Measurements from ENCODE around the gene CHRM4.
"Not testable (repeated sequence)": the region's sequence is repeated elsewhere in the genome, so short reads cannot be mapped to it uniquely, and the experiment has no call there.

CHRM4 gene

GRCh38 chr11:46383404-46383758 lies 8.2 kb downstream of the CHRM4 start:
- Histone ChIP-seq H3K4me3 (ENCODE audit: low read depth in 1 of 5, low read length in 5 of 5) (no peak overlapping the region), H3K9ac (ENCODE audit: low read length in 5 of 5) (no peak overlapping the region), H3K9me3 (ENCODE audit: control insufficient read depth in 5 of 5, low read length in 5 of 5) (no peaks in the 10 kb centered on the region), H3K36me3 (ENCODE audit: control insufficient read depth in 5 of 5, insufficient read depth in 5 of 5, low read length in 5 of 5) (peaks cover 0 to 5% (median 4%) of the 10 kb centered on the region in 5 donors), H3K4me1 (ENCODE audit: control insufficient read depth in 5 of 5, insufficient read depth in 5 of 5, low read length in 5 of 5) (peaks cover 0 to 24% (median 17%) of the 10 kb centered on the region in 5 donors), H3K27ac (ENCODE audit: low read depth, low read length) (no peak overlapping the region), H3K27me3 (ENCODE audit: control insufficient read depth in 5 of 5, insufficient read depth in 4 of 5, low read length in 5 of 5) (peaks cover 15 to 41% (median 29%) of the 10 kb centered on the region in 5 donors)

DNA sequence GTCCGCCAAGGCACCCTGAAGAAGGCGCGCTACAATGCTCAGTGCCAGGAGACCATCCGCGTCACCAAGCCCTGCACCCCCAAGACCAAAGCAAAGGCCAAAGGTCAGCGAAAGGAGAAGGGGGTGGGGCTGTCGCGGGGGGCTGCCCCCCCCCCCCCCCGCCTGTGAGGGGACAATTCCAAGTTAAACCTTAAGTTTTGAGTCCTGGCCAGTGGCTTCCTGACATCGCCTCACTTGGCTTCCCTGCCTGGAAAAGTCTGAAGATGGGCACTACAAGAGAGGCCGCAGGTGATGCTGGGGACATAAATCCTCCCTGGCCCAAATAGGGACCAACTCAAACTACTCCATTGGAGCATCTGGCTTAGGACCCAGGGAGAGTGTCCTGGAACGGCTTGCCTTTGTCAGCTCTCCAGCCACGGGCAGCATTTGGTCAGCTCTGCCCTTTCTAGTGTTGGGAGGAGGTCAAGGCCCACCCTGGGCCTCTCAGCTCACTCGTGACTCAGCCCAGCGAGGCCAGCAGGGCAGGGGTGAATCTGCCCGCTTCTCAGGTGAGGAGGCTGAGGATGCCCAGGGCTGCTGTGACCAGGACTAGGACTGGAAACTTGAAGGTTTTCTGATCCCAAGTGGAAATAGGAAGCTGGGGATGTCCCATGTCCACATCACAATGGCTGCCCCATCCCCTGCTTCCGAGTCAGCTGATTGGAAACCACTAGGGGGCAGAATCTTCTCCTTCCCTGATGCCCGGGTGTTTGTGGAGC lies 8.8 kb downstream of the CHRM4 start:
- Histone ChIP-seq H3K9me3 (ENCODE audit: control insufficient read depth in 5 of 5, low read length in 5 of 5) (no peaks in the 10 kb centered on the region), H3K9ac (ENCODE audit: low read length in 5 of 5) (no peak overlapping the region), H3K36me3 (ENCODE audit: control insufficient read depth in 5 of 5, insufficient read depth in 5 of 5, low read length in 5 of 5) (peaks cover 0 to 10% (median 9%) of the 10 kb centered on the region in 5 donors), H3K4me1 (ENCODE audit: control insufficient read depth in 5 of 5, insufficient read depth in 5 of 5, low read length in 5 of 5) (peaks cover 0 to 24% (median 17%) of the 10 kb centered on the region in 5 donors), H3K27me3 (ENCODE audit: control insufficient read depth in 5 of 5, insufficient read depth in 4 of 5, low read length in 5 of 5) (peaks cover 9 to 35% (median 23%) of the 10 kb centered on the region in 5 donors), H3K27ac (ENCODE audit: low read depth, low read length) (no peak overlapping the region), H3K4me3 (ENCODE audit: low read depth in 1 of 5, low read length in 5 of 5) (peak overlapping the region in 4 of 5 donors; percentile 44 to 66 (median 57))

- Histone ChIP-seq H3K4me1 (ENCODE audit: control insufficient read depth in 5 of 5, insufficient read depth in 5 of 5, low read length in 5 of 5) (peaks cover 0 to 24% (median 17%) of the 10 kb centered on the region in 5 donors), H3K4me3 (ENCODE audit: low read depth in 1 of 5, low read length in 5 of 5) (peak overlapping the region in 4 of 5 donors; percentile 44 to 66 (median 57)), H3K36me3 (ENCODE audit: control insufficient read depth in 5 of 5, insufficient read depth in 5 of 5, low read length in 5 of 5) (peaks cover 0 to 18% (median 17%) of the 10 kb centered on the region in 5 donors), H3K27me3 (ENCODE audit: control insufficient read depth in 5 of 5, insufficient read depth in 4 of 5, low read length in 5 of 5) (peaks cover 5 to 30% (median 17%) of the 10 kb centered on the region in 5 donors), H3K27ac (ENCODE audit: low read depth, low read length) (no peak overlapping the region), H3K9ac (ENCODE audit: low read length in 5 of 5) (peak overlapping the region in 1 of 5 donors; percentile 41), H3K9me3 (ENCODE audit: control insufficient read depth in 5 of 5, low read length in 5 of 5) (no peaks in the 10 kb centered on the region)
Measured at GRCh38 chr11:46381819-46382645, 9.5 kb downstream of the CHRM4 start.

DNA sequence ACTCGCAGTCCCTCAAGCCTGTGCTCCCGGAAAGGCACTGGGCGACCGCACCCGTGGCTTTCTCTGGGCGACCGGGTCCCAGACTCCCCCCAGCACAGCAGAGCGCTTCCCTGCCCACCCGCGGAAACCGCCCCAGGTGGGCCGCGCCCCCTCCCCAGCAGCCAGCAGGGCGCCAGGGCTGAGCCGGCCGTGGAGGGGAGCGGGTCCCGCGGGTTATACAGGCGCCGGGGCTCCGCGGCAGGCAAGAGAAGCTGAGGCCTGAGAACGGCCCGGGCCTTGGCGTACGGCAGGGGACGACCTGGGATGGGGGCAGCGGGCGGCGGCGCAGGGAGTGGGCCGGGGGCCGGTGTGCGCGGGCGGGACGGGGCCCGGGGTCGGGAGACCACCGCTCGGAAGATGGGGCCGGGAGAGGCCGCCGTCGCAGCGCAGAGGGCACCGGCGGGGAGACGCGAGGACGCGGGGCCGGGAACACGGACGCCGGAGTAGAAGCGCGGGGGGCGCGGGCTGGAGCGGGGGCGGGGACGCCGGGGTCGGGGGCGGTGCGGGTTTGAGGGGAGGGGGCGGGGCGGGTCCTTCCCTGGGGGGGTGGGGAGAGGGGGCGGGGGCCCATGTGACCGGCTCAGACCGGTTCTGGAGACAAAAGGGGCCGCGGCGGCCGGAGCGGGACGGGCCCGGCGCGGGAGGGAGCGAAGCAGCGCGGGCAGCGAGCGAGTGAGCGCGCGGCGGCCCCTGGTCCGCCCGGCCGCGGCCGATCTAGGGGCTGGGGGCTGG lies 10.3 kb downstream of the CHRM4 start, which contains the start of gene MDK:
Gene MDK, plus strand, starts transcription at position 622 of the 771 bp plus-strand sequence. CDS start 389 bp downstream, outside the sequence.
- H3K4me1 ChIP-seq (ENCODE audit: control insufficient read depth in 5 of 5, insufficient read depth in 5 of 5, low read length in 5 of 5) = peaks cover 0 to 24% (median 17%) of the 10 kb centered on the region in 5 donors

DNA sequence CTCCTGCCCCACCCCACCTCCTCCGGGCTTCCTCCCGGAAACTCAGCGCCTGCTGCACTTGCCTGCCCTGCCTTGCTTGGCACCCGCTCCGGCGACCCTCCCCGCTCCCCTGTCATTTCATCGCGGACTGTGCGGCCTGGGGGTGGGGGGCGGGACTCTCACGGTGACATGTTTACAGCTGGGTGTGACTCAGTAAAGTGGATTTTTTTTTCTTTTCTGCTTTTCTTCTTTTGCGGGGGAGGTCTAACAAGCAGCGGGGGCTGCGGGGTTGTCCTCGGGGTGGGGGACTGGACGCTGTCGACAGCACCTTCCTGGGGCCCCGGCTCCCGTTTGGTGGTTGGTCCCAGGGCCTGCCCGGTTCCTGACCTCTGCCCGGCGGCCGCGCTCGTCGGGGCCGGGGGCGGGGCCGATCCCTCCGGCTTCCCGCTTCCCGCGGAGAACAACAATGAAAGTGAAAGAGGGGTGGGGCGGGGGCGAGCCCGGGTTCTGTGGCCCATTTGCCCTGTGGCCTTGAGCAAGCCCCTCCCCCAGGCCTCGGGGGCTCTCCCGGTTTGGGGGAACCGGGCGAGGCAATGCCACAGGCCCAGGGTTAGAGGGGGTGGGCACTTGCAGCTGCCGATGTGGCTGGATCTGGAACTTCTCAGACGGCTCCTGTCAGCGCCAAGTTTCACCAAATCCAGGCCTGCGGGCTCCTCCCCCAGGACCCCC lies 11.1 kb downstream of the CHRM4 start:
- peaks cover 0 to 34% (median 32%) of the 10 kb centered on the region in 5 donors for H3K36me3 ChIP-seq (ENCODE audit: control insufficient read depth in 5 of 5, insufficient read depth in 5 of 5, low read length in 5 of 5)
- H3K9ac ChIP-seq (ENCODE audit: low read length in 5 of 5) = peak overlapping the region in 4 of 5 donors; percentile 47 to 77 (median 66)
- H3K4me3 ChIP-seq (ENCODE audit: low read depth in 1 of 5, low read length in 5 of 5) = peak overlapping the region; percentile 15 to 83 (median 77)
- H3K9me3 ChIP-seq (ENCODE audit: control insufficient read depth in 5 of 5, low read length in 5 of 5) = no peaks in the 10 kb centered on the region
- H3K27ac ChIP-seq (ENCODE audit: low read depth, low read length) = peak overlapping the region; percentile 54
- H3K4me1 ChIP-seq (ENCODE audit: control insufficient read depth in 5 of 5, insufficient read depth in 5 of 5, low read length in 5 of 5) = peaks cover 0 to 24% (median 17%) of the 10 kb centered on the region in 5 donors
- peaks cover 5 to 19% (median 8%) of the 10 kb centered on the region in 5 donors for H3K27me3 ChIP-seq (ENCODE audit: control insufficient read depth in 5 of 5, insufficient read depth in 4 of 5, low read length in 5 of 5)

More for the DNA sequence above, 10.3 kb downstream of the CHRM4 start, which contains the start of gene MDK:
- H3K36me3 ChIP-seq (ENCODE audit: control insufficient read depth in 5 of 5, insufficient read depth in 5 of 5, low read length in 5 of 5) = peaks cover 0 to 26% (median 25%) of the 10 kb centered on the region in 5 donors
- H3K4me3 ChIP-seq (ENCODE audit: low read depth in 1 of 5, low read length in 5 of 5) = peak within 1 kb of the TSS; percentile 15 to 83 (median 77)
- peaks cover 5 to 25% (median 9%) of the 10 kb centered on the region in 5 donors for H3K27me3 ChIP-seq (ENCODE audit: control insufficient read depth in 5 of 5, insufficient read depth in 4 of 5, low read length in 5 of 5)
- peak within 1 kb of the TSS; percentile 54 for H3K27ac ChIP-seq (ENCODE audit: low read depth, low read length)
- no peaks in the 10 kb centered on the region for H3K9me3 ChIP-seq (ENCODE audit: control insufficient read depth in 5 of 5, low read length in 5 of 5)
- H3K9ac ChIP-seq (ENCODE audit: low read length in 5 of 5) = peak within 1 kb of the TSS in 4 of 5 donors; percentile 47 to 77 (median 66)

DNA sequence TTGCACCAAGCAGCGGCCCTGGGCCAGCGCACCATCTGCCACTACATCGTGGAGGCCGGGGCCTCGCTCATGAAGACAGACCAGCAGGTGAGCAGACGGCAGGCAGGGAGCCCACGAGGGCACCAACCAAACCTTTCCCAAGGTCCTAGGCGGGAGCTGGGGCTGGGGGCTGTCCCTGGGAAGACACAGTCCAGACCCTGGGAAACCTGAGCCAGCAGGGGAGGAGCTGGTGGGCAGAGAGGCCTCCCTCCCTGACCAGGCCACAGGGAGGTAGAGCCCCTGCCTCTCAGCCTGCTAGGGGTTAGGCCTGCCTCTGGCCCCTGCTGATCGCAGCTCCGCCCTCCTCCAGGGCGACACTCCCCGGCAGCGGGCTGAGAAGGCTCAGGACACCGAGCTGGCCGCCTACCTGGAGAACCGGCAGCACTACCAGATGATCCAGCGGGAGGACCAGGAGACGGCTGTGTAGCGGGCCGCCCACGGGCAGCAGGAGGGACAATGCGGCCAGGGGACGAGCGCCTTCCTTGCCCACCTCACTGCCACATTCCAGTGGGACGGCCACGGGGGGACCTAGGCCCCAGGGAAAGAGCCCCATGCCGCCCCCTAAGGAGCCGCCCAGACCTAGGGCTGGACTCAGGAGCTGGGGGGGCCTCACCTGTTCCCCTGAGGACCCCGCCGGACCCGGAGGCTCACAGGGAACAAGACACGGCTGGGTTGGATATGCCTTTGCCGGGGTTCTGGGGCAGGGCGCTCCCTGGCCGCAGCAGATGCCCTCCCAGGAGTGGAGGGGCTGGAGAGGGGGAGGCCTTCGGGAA lies 11.9 kb downstream of the CHRM4 start:
- H3K4me3 ChIP-seq (ENCODE audit: low read depth in 1 of 5, low read length in 5 of 5); H3K9ac ChIP-seq (ENCODE audit: low read length in 5 of 5): not testable (repeated sequence)

GRCh38 chr11:46378811-46379481 lies 12.6 kb downstream of the CHRM4 start:
- H3K4me3 ChIP-seq (ENCODE audit: low read depth in 1 of 5, low read length in 5 of 5) = no peak overlapping the region
- H3K9me3 ChIP-seq (ENCODE audit: control insufficient read depth in 5 of 5, low read length in 5 of 5) = no peaks in the 10 kb centered on the region
- H3K27ac ChIP-seq (ENCODE audit: low read depth, low read length) = no peak overlapping the region
- H3K36me3 ChIP-seq (ENCODE audit: control insufficient read depth in 5 of 5, insufficient read depth in 5 of 5, low read length in 5 of 5) = peaks cover 0 to 49% (median 48%) of the 10 kb centered on the region in 5 donors
- H3K9ac ChIP-seq (ENCODE audit: low read length in 5 of 5) = no peak overlapping the region
- peaks cover 0 to 24% (median 17%) of the 10 kb centered on the region in 5 donors for H3K4me1 ChIP-seq (ENCODE audit: control insufficient read depth in 5 of 5, insufficient read depth in 5 of 5, low read length in 5 of 5)
- peaks cover 5 to 9% (median 8%) of the 10 kb centered on the region in 5 donors for H3K27me3 ChIP-seq (ENCODE audit: control insufficient read depth in 5 of 5, insufficient read depth in 4 of 5, low read length in 5 of 5)

More for the DNA sequence above, 11.9 kb downstream of the CHRM4 start:
- not testable (repeated sequence) for H3K9me3 ChIP-seq (ENCODE audit: control insufficient read depth in 5 of 5, low read length in 5 of 5); H3K27ac ChIP-seq (ENCODE audit: low read depth, low read length)
- Histone ChIP-seq H3K27me3 (ENCODE audit: control insufficient read depth in 5 of 5, insufficient read depth in 4 of 5, low read length in 5 of 5) (peaks cover 5 to 13% (median 8%) of the 10 kb centered on the region in 5 donors), H3K4me1 (ENCODE audit: control insufficient read depth in 5 of 5, insufficient read depth in 5 of 5, low read length in 5 of 5) (peaks cover 0 to 24% (median 17%) of the 10 kb centered on the region in 5 donors), H3K36me3 (ENCODE audit: control insufficient read depth in 5 of 5, insufficient read depth in 5 of 5, low read length in 5 of 5) (peaks cover 0 to 42% (median 40%) of the 10 kb centered on the region in 5 donors)

DNA sequence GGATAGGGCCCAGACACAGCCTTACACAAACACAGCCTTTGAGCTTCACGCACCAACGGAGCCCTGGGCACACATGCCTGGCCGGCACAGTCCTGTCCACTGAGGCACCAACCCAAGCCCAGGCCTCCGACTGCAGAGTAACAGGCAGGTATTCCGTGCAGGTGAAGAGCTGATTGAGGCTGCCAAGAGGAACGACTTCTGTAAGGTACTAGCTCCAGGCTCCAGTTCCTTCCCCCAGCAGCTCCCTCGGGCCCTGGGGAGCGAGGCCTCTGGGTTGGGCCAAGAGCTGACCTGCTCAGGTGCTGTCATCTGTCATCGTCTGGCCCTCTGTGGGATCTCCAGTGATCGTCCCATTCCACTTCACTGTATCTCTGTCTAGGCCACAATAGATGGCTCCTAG lies 13.3 kb downstream of the CHRM4 start:
- Histone ChIP-seq H3K27ac (ENCODE audit: low read depth, low read length) (no peak overlapping the region), H3K9ac (ENCODE audit: low read length in 5 of 5) (no peak overlapping the region), H3K36me3 (ENCODE audit: control insufficient read depth in 5 of 5, insufficient read depth in 5 of 5, low read length in 5 of 5) (peaks cover 0 to 54% (median 52%) of the 10 kb centered on the region in 5 donors)

More for the DNA sequence above, 13.3 kb downstream of the CHRM4 start:
- no peaks in the 10 kb centered on the region for H3K9me3 ChIP-seq (ENCODE audit: control insufficient read depth in 5 of 5, low read length in 5 of 5)
- peaks cover 0 to 24% (median 17%) of the 10 kb centered on the region in 5 donors for H3K4me1 ChIP-seq (ENCODE audit: control insufficient read depth in 5 of 5, insufficient read depth in 5 of 5, low read length in 5 of 5)
- H3K27me3 ChIP-seq (ENCODE audit: control insufficient read depth in 5 of 5, insufficient read depth in 4 of 5, low read length in 5 of 5) = peaks cover 5 to 8% (median 8%) of the 10 kb centered on the region in 5 donors
- H3K4me3 ChIP-seq (ENCODE audit: low read depth in 1 of 5, low read length in 5 of 5) = no peak overlapping the region

Data from subcutaneous abdominal adipose tissue (tissue), 5 donors.